Fibroblast of villous mesenchyme (primary cell): ENCODE data around the gene SPAG9. TPM values are rescaled to one million over a fixed set of nuclear protein-coding genes. Genes with fewer than 3 reads are reported as not detected.
A peak's percentile ranks its signal among the peaks of the same experiment; 100 is the strongest.

ENCODE experiments used
- DNase-seq: peaks from one replicate; pipeline ENCODE4 v3.0.0-alpha.2; 2010; ENCODE audit warnings: low read depth
- H3K4me3 ChIP-seq: 2 replicates; pipeline ENCODE4 v1.5.1; 2011; ENCODE audit warnings: low read depth, mild to moderate bottlenecking, low read length
- CTCF ChIP-seq: IDR thresholded peaks from 2 replicates; pipeline ENCODE4 v1.5.1; 2012; ENCODE audit warnings: low read depth, mild to moderate bottlenecking, low read length; ENCODE audit not compliant: insufficient read depth
- total RNA-seq: library from RNA; depleted of rRNA; stranded (reverse); fragments of >200 nt; gene quantifications from 2 replicates; pipeline ENCODE4 v1.2.3, GENCODE V29; 2012

SPAG9 gene
- total RNA-seq, 1 donor = 94.6 TPM

- no peak overlapping the region for H3K4me3 ChIP-seq
- no peak for TF ChIP-seq CTCF
Observed at GRCh38 chr17:50977487-50978159, 143.0 kb downstream of the SPAG9 start.

GRCh38 chr17:50976951-50977472 lies 143.7 kb downstream of the SPAG9 start:
- H3K4me3 ChIP-seq = no peak overlapping the region
- no peak for TF ChIP-seq CTCF
- no peak for DNase-seq

More at GRCh38 chr17:50977487-50978159, 143.0 kb downstream of the SPAG9 start:
- DNase-seq = no peak

DNA sequence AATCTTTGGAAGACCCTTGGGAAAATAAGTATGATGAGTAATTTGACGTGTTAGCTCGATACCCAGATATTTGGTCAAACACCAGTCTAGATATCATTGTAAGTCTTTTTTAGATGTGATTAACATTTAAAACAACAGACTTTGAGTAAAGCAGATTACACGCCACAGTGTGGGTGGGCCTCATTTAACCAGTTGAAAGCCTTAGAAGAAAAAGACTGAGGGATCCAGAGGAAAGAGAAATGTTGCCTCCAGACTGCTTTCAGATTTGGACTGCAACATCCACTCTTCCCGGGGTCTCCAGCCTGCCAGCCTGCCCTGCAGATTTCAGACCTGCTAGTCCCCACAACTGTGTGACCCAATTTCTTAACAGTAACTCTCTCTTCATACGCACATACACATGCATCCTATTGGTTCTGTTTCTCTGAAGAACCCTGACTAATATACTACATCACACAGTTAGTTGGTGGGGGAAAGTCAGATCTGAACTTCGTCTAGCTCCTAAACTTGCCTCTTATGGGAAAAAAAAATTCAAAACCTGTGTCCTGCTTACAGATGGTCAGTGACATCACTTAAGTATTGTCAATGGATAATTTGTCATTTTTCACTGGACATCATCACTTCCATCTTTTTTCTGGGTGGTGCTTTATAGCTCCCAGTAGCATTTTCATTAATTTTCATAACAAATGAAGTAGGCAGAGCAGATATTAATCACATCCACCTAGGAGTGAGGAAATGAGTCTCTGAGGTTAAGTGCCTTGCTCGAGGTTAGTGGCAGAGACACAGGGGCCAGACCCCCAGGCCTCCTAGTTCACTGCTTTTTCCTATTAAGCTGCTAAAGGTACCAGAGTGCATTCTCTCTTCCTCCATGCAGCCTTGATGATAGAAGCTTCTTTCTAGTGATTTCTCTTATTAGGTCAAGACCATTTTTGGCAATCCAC lies 146.8 kb downstream of the SPAG9 start:
- H3K4me3 ChIP-seq = no peak overlapping the region
- no peak for DNase-seq
- no peak for TF ChIP-seq CTCF

- no peak for DNase-seq
- H3K4me3 ChIP-seq = no peak overlapping the region
Observed at GRCh38 chr17:50972577-50972976, 148.1 kb downstream of the SPAG9 start.

DNA sequence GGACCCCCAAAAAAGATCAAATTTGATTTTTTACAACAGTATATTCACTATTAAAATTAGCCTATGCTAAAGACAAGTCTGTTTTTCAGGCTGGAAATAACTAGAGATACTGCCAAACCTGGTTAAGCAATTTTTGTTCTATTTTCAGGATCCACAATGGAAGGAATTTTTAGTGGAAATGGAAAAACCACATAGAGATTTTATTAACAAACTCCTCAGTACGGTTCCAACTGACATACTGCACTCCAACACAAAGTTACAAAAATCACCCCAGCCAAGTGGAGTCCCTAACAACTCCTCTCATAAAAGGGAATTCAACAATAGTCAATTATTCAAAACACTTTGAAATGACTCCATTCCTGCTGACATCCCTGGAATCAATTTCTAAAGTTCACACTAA lies 152.9 kb downstream of the SPAG9 start:
- no peak for TF ChIP-seq CTCF
- DNase-seq = peak; percentile 42
- no peak overlapping the region for H3K4me3 ChIP-seq

More at GRCh38 chr17:50972577-50972976, 148.1 kb downstream of the SPAG9 start:
- TF ChIP-seq CTCF = no peak

- no peak for DNase-seq
- no peak for TF ChIP-seq CTCF
- H3K4me3 ChIP-seq = no peak overlapping the region
Observed at GRCh38 chr17:50966163-50966666, 154.5 kb downstream of the SPAG9 start.
